Mononuclear cell (primary cell): ENCODE results near the gene ESAM. TPM values are rescaled to one million over a fixed set of nuclear protein-coding genes. Genes with fewer than 3 reads are reported as not detected.

Experiments used
- H3K27me3 ChIP-seq: 2 replicates; pipeline ENCODE4 v1.6.0; 2011; ENCODE audit warnings: low read length, control low read depth; ENCODE audit not compliant: insufficient read depth
- H3K4me1 ChIP-seq: 2 replicates; pipeline ENCODE4 v1.5.1; 2011; ENCODE audit warnings: mild to moderate bottlenecking, low read length, control low read depth; ENCODE audit not compliant: insufficient read depth
- H3K4me3 ChIP-seq: 2 replicates; pipeline ENCODE4 v1.5.1; 2011; ENCODE audit warnings: mild to moderate bottlenecking, low read length, moderate library complexity
- H3K9me3 ChIP-seq: 2 replicates; pipeline ENCODE4 v1.5.1; 2011; ENCODE audit warnings: low read depth, mild to moderate bottlenecking, control low read depth, low read length
- total RNA-seq: library from RNA; depleted of rRNA; stranded (reverse); fragments of >200 nt; gene quantifications from one replicate; pipeline ENCODE4 v1.2.3, GENCODE V29; 2012

ESAM gene
- total RNA-seq, 1 donor: 9.4 TPM

GRCh38 chr11:124716591-124716990, 45.5 kb downstream of the ESAM start:
- Histone ChIP-seq H3K4me1 (peaks cover 16% of the 10 kb centered on the region), H3K27me3 (peaks cover 34% of the 10 kb centered on the region), H3K9me3 (no peaks in the 10 kb centered on the region), H3K4me3 (no peak overlapping the region)

DNA sequence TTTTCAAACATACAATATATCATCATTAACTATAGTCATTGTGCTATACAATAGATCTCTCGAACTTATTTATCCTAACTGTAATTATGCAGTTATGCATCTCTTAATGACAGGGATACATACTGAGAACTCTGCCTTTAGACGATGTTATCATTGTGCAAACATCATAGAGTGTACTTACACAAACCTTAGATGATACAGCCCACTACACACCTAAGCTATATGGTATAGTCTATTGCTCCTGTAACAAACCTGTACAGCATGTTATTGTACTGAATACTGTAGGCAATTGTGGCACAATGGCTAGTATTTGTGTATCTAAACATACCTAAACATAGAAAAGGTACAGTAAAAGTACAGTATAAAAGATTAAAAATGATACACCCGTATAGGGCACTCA, 49.7 kb downstream of the ESAM start:
- no peak overlapping the region for H3K4me3 ChIP-seq
- no peaks in the 10 kb centered on the region for H3K9me3 ChIP-seq
- H3K27me3 ChIP-seq: peaks cover 11% of the 10 kb centered on the region
- H3K4me1 ChIP-seq: peaks cover under 1% of the 10 kb centered on the region

DNA sequence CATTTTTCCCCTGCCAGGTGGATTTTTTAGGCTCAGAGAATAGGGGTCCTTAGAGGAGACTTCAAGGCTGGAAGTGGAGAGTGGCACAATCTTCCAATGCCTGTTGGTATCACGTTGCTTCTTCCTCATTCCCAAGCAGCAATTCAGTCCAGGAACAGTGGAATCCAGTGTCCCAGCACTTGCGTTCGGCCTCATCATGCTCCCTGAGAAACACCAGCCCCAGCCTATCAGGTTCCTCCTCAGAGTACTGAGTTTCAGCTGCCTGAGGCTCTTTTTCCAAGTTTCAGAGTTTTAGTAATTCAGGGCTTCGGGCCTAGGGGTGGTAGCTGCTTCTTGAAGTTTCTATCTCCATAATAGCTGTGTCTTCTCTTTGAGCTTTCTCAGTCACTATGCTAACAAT, 54.3 kb downstream of the ESAM start:
- Histone ChIP-seq H3K9me3 (no peaks in the 10 kb centered on the region), H3K4me3 (no peak overlapping the region), H3K27me3 (no peaks in the 10 kb centered on the region), H3K4me1 (no peaks in the 10 kb centered on the region)

Other genes starting within 250 kb of the ESAM start
- gene OR8B12, start 218.6 kb downstream of the ESAM start, total RNA-seq: not detected
- not detected for gene OR8A1, start 192.3 kb downstream of the ESAM start, total RNA-seq
- not detected for gene PANX3, start 150.9 kb downstream of the ESAM start, total RNA-seq
- gene TBRG1, start 139.4 kb downstream of the ESAM start, total RNA-seq: 39.7 TPM
- gene SIAE, start 88.6 kb downstream of the ESAM start, total RNA-seq: 4.3 TPM
- 1.7 TPM for gene SPA17, start 88.4 kb downstream of the ESAM start, total RNA-seq
- 58.9 TPM for gene NRGN, start 22.3 kb downstream of the ESAM start, total RNA-seq
- gene VSIG2, start 10.0 kb downstream of the ESAM start, total RNA-seq: 0.42 TPM
- gene MSANTD2, start 38.1 kb upstream of the ESAM start, total RNA-seq: 3.6 TPM
- 6.2 TPM for gene ROBO3, start 103.1 kb upstream of the ESAM start, total RNA-seq
- 0.31 TPM for gene ROBO4, start 135.6 kb upstream of the ESAM start, total RNA-seq
- not detected for gene HEPN1, start 157.0 kb upstream of the ESAM start, total RNA-seq
- gene HEPACAM, start 173.8 kb upstream of the ESAM start, total RNA-seq: 0.10 TPM
- 1.4 TPM for gene CCDC15, start 191.9 kb upstream of the ESAM start, total RNA-seq